ENCODE results near the gene PIGT.
A peak's percentile ranks its signal among the peaks of the same experiment; 100 is the strongest.

Gene PIGT
- long read RNA-seq, donor 1, transcript PIGT-202 (12 exons, 2,245 nt): major isoform, 15 of 36 reads
- long read RNA-seq, donor 1, partial matches to known transcripts: 7 of 36 reads
- long read RNA-seq, donor 1, other reads (novel, unspliced or antisense): 0 of 36 reads
- long read RNA-seq, donor 2, transcript PIGT-202 (12 exons, 2,245 nt): major isoform, 9 of 21 reads
- long read RNA-seq, donor 2, partial matches to known transcripts: 5 of 21 reads
- long read RNA-seq, donor 2, other reads (novel, unspliced or antisense): 0 of 21 reads
- long read RNA-seq, donor 3, transcript PIGT-202 (12 exons, 2,245 nt): major isoform, 8 of 13 reads
- long read RNA-seq, donor 3, partial matches to known transcripts: 0 of 13 reads
- long read RNA-seq, donor 3, other reads (novel, unspliced or antisense): 0 of 13 reads
- long read RNA-seq, donor 4, transcript PIGT-209 (1 exons, 3,150 nt): minor isoform, 5 of 39 reads
- long read RNA-seq, donor 4, transcript PIGT-202 (12 exons, 2,245 nt): major isoform, 11 of 39 reads
- long read RNA-seq, donor 4, partial matches to known transcripts: 12 of 39 reads
- long read RNA-seq, donor 4, other reads (novel, unspliced or antisense): 0 of 39 reads
- long read RNA-seq, donor 5, transcript PIGT-202 (12 exons, 2,245 nt): major isoform, 28 of 38 reads
- long read RNA-seq, donor 5, partial matches to known transcripts: 6 of 38 reads
- long read RNA-seq, donor 5, other reads (novel, unspliced or antisense): 0 of 38 reads
- long read RNA-seq, donor 6, transcript PIGT-202 (12 exons, 2,245 nt): major isoform, 10 of 44 reads
- long read RNA-seq, donor 6, transcript PIGT-223 (1 exons, 2,164 nt): minor isoform, 5 of 44 reads
- long read RNA-seq, donor 6, partial matches to known transcripts: 19 of 44 reads
- long read RNA-seq, donor 6, other reads (novel, unspliced or antisense): 0 of 44 reads
- long read RNA-seq, donor 7, transcript PIGT-202 (12 exons, 2,245 nt): major isoform, 16 of 42 reads
- long read RNA-seq, donor 7, transcript PIGT-210 (3 exons, 2,006 nt): minor isoform, 5 of 42 reads
- long read RNA-seq, donor 7, partial matches to known transcripts: 12 of 42 reads
- long read RNA-seq, donor 7, other reads (novel, unspliced or antisense): 0 of 42 reads
- long read RNA-seq, donor 8, transcript PIGT-202 (12 exons, 2,245 nt): major isoform, 30 of 39 reads
- long read RNA-seq, donor 8, partial matches to known transcripts: 0 of 39 reads
- long read RNA-seq, donor 8, other reads (novel, unspliced or antisense): 0 of 39 reads

DNA sequence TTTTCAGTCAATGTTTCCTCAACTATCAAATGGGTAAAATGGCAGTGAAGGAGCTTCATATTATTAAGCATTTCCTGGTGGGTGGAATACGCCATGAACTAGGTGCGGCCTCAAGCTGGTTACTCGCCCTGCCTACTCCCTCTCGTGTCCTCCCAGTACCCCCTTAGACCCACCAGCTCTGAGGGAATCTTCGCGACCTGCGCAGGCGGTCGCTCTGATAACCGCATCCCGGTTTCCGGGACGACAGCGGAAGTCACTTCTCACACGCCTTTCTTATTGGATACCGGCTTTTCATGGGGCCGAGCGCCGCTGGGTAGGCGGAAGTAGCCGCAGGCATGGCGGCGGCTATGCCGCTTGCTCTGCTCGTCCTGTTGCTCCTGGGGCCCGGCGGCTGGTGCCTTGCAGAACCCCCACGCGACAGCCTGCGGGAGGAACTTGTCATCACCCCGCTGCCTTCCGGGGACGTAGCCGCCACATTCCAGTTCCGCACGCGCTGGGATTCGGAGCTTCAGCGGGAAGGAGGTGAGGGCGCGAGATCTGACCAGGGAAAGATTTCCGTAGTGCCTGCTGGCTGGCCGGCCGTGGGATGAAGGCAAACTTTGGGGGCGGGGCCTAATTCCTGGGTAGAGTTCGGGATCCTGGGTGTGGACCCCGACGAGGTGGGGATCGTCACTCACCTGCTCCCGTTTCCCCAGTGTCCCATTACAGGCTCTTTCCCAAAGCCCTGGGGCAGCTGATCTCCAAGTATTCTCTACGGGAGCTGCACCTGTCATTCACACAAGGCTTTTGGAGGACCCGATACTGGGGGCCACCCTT, at the start of gene PIGT:
PIGT (plus strand) TSS at position 320 of the 816 bp plus-strand sequence; CDS start at position 336, 16 bp downstream.
- DNase-seq: peak; percentile 72

DNA sequence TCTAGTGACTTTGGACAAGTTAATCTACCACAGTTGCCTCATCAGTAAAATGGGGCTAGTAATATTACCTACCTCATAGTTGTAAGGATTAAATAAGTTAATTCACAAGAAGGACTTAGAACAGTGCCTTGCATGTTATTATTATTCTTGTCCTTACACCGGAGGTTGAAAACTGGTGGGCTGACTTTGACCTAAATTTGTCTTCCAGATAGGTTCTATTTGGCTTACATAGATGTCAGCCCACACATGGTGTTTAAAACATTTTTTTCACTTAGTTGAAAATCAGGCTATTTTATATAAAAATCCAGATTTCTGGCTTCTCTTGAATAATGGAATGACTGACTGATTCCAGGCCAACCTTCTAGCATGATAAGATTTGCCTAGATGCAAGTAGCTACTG, 49.7 kb upstream of the PIGT start:
- no peak for DNase-seq

DNA sequence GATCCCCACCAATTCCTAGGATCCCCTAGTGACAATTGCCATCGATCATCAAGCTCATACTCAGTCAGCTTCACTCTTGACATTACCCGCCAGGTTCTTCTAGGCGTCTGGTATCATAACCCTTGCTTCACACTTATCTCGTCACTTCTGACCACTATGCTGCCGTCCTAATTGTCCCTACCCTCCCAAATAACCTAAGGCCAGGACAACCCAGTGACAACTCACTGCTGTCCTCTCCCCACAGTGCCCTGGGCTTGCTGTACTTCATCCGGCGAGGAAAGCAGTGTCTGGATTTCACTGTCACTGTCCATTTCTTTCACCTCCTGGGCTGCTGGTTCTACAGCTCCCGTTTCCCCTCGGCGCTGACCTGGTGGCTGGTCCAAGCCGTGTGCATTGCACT, 49.3 kb upstream of the PIGT start:
- no peak for DNase-seq

DNA sequence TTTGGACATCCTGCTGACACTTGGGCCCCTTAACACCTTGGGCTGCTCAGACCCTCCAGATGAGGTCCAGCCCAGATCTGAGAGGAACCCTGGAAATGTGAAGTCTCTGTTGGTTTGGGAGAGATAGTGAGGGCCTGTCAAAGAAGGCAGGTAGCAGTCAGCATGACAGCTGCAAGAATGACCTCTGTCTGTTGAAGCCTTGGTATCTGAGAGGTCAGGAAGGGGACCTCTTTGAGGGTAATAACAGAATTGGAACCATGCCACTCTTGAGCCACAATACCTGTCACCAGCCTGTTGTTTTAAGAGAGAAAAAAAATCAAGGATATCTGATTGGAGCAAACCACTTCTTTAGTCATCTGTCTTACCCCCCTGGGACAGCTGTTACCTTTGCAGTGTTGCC, 48.8 kb upstream of the PIGT start:
- DNase-seq: no peak

DNA sequence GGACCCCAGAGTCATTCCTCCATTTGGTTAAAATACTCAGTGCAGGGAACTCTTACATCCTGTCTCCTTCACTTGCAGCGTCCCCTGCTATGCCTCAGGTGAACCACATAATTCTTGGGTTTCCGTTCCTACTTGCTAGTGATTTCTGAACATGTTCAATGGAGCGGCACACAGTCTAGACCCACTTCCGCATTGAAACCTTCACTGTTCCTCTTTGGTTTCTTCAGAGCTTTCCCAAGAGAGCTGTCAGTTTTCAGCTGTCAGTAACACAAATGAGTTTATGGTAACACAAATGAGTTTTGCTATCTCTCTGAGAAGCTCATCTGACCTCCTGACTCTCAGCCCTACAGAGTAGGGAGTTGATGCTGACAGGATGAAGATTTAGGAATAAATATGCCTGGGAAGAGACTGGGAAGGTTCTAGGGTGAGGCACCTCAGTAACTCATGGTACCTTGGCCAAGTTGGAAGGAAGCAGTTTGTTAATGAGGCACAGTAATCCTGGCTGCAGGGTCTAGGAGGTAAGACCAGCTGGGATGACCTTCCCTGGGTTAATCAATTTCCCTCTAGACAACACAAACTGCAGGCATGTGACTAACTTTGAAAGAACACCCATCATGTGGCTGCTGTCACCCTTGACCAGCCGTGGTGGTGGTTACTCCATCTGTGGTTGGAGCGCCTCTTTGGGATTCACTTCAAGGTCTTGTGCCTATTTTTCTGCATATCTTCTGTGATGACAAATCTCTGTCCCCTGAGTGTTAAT, 47.5 kb upstream of the PIGT start:
- DNase-seq: no peak

DNA sequence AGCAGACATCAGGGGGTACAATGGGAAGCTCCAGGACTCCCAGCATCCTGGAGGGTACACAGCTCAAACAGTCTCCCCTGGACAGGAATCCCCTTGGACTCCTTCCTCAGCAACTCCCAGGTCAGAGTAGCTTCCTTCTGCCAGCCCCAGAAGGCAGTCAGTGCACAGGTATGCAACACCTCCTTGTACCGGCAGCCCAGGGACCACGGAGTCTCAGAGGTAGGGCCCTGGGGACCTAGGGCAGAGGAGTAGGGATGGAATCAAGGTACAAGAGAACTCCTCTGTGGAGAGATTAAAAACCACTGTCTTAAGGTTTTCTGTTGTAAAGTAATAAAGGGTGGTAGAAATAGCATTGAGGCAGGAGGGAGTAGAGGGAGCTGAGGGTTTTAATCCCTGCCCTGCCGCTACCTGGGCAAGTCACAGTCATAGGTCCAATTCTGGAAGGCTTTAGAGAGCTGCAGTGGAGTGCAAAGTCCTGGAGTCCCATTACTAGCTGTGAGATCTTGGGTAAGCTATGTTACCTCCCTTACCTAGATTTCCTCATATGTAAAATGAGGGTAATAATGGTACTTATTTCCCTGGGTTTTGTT, 45.3 kb upstream of the PIGT start:
- DNase-seq: no peak

DNA sequence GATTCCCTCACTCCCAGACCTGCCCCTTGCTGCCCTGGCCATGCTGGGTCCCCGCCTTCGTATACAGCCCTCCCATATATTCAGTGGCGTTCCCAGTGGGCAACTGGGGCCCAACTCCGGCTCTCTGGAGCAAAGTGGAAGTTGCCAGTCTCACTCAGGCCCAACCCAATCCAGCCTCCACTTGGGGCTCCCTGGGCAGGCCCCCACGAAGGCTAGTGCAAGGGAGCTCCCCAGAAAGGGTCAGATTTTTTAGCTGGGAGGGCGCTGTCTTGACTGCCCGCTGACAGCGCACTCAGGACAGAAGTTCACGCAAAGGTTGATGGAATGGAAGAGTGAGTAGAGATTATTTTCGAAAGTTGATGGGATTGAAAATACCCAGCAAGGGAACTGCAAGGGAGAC, 43.7 kb upstream of the PIGT start:
- DNase-seq: no peak

DNA sequence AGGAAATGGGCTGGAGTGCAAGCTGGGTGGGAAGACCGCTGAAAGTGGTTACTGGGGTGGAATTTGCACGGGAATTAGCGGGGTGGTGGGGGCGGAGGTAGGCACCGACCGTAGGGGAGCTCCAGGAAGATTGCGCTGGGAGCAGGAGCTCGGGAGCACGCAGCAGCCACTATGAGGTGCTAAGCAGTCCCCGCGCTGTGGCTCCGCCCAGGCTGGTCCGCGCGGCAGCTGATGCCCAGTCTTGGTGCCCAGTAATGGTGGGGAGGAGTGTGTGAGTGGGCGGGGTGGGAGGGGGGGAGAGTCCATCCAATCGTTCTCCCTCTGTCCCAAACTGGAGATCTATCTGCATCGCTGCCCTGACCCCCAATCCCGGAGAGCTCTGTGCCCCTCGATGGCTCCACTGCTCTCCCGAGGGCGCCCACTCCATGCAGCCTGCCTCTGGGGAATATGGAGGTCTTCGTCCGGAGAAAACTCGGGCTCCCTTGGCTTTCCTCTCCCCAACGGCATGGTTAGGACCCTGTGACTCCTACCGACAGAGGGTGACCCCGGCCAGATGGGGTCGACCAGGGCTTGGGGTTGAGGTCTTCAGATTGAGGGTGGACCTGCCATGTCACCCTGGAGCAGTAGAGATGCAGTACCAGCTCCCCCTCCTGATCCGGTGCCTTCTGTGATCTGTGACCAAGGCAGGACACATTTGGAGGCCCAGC, 43.1 kb upstream of the PIGT start:
- no peak for DNase-seq

DNA sequence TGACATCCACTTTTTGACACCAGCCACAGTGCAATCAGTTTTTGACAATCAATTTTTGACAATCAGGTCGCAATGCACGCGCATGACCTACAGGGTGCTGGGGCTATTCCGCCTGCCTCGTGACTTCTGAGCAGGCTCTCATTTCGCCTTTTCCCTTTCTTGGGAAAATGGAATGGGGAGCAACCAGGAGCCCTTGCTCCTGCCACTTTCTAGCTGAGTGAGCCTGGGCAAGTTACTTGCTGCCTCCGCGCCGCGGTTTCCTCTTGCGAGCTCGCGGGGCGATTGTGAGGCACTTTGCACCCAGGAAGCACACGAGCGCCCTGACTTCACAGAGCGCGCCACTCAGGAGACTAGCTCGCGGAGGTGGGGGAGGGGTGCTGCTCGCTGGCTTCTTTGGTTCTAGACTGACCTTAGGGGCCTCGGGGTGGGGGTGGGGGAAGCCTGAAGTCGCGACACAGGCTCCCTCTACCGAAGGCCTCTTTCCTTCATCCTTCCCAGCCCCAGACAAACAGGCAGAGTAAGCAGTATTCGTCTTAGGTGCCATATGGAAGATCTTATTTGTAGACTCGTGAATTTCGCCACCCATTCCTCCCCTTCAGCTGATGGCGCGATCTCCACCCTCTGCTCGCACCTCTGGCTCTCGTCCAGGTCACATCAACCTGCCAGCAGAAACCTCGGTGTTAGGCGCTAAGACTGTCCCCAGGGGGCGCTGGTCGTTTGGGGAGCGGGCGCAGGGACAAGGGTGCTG, 42.4 kb upstream of the PIGT start:
- DNase-seq: peak; percentile 73

DNA sequence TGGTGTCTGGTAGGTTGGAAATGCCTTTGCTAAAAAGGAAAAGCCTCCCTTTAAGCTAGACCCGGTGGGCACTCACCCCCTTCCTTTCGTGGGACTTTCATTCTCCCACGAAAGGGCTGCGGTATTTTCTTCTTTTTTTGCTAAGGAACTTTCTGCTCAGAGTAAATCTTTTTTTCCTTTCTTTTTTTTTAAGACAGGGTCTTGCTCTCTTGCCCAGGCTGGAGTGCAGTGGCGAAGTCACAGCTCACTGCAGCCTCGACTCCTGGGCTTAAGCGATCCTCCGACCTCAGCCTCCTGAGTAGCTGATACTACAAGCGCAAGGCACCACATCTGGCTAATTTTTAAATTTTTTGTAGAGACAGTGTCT, 41.9 kb upstream of the PIGT start:
- DNase-seq: no peak

DNA sequence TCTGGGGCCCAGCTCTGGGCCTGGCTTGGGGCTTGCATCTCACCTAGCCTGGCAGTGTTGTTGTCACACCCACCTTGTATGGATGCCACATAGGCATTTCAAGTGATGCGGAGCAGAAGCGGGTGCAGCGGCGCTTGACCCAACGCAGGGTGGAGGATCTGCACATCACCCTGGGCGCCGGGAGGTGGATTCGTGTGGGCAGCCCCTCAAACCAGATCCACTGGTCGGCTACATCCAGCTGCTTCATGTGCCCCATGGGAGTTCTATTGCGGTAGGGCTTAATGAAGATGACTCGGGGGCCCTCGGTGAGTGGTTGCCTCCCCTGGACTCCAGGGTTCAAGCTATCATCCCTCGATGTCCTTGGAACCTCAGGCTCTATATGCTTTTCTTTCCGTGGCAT, 41.0 kb upstream of the PIGT start:
- no peak for DNase-seq

DNA sequence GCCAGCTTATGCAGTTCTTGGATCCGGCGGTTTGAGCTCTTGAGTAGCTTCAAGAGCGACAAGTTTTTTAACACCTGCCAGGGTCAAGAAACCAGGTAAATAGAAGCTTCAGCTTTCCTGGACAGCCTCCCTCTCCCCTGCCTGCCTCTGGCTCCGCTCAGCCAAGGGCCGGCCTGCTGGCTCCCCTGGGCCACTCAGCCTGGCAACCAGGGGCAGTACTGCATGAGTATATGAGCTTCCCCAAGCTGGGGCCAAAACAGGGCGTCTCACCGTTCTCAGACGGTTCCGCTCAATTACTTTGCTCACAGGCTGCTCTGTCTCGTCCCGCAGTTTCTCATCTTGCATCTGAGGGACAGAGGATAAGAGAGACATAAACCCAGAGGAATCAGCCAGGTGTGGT, 38.7 kb upstream of the PIGT start:
- peak; percentile 47 for DNase-seq

DNA sequence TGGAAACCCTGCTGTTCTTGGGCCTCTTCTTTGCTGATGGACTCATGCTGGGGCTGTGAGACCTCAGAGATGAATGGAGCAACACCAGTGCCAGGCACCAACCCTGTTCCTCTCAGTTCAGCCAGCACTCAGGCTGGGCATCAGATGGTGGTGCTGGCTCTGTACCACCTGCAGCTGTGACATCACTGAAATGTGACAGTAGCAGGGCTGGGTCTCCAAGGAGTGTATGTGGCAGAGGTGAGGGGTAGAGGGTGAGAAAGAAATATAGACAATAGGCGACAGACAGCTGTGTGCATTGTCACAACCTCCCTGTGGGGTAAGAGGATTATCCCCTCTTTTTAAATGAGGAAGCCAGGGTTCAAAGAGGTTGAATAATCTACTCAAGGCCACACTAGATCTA, 37.8 kb upstream of the PIGT start, which contains the start of gene TP53TG5:
TP53TG5 (minus strand) TSS at position 135 of the 400 bp plus-strand sequence; CDS start at position 46, 89 bp downstream.
- DNase-seq: no peak

DNA sequence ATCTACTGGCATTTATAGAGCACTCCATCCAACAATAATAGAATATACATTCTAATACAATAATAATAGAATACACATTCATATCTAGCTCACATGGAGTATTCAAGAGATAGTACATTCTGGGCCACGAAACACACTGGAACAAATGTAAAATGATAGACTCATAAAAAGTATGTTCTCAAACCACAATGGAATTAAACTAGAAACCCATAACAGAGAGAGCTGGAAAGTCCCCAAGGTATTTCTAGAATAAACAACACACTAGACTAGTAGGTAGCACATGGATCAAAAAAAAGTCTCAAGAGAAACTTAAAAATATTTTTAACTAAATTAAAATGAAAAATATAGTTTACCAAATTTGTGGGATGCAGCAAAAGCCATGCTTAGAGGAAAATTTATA, 28.7 kb upstream of the PIGT start:
- DNase-seq: no peak

DNA sequence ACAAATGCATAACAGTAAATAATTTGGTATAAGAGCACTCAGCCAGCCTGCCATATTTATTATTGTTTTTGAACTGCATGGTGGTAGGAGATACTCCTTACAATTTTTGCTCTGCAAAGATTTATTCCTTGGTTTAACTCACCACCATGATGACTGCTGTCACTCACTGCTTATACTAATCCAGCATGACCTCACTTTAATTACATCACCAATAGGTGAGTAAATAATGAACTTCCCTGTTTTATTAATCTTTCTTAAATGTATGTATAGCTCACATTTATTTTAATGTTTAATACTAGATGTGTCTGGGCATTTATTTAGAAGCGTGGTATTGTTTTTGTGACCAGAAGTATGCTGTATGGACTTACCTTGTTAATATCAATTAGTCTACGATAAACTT, 25.0 kb upstream of the PIGT start:
- DNase-seq: no peak

DNA sequence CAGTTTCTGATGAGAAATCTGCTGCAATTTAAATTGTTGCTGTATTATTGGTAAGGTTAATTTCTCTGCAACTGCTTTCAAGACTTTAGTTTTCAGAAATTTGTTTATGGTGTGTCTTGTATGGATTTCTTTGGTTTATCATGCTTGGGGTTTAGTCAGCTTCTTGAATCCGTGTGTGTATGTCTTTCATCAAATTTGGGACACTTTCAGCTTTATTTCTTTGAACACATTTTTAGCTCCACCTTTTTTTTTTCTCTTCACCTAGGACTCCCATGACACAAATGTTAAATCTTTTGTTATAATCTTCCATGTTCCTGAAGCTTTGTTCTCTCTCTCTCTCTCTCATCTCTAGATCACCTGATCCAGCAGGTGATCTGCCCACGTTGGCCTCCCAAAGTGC, 24.4 kb upstream of the PIGT start:
- no peak for DNase-seq

DNA sequence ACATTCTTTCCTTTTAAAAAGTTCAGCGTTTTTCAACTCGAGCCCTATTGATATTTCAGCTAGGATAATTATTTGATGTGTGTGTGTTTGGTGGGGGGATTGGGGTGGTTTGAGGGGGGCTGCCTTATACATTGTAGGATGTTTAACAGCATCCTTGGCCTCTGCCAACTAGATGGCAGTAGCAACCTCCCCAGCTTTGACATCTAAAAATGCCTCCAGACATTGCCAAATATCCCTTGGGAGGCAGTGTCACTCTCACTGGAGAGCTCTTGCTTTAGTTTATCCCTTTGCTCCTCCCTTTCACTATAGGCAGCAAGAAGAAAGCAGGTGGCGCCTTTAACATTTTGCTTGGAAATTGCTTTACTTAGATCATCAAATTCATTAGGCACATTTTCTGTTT, 23.2 kb upstream of the PIGT start:
- DNase-seq: no peak

DNA sequence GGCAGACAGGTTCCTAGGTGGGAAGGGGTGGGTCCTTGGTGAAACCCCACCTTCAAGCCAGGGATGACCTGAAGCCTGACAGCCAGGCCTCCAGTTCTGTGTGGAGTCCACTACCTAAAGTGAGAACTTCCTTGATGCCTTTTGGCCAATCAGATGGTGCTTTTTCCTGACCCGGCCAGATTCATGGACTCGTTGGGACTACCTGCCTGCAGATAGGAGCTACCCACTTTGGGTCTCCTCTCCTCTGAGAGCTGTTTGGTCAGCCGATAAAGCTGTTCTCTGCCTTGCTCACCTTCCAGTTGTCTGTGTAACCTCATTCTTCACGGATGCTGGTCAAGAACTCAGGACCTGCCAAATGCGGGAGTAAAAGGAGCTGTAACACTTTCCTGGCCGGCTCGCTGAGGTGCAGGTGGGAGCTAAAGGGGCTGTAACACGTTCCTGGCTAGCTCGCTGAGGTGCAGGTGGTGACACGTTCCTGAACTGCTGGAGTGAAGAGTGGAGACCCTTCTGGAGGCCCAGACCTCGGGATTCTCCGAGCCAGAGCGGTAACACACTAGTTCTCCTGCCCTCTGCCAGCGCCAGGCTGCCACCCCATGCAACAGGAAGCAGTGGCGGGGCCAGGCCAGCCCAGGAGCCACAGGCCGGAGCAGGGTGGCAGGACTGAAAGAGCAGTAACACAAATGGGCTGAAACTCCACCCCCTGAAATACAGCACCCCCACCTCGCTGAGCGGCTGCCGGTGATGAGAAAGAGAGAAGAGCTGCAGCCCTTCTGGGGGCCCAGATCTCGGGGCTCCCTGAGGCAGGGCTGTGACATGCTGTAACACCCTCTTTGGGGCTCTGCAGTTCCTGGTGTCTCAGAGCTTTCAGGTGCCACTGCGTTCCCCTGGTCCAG, 21.5 kb upstream of the PIGT start:
- no peak for DNase-seq
